ENCODE results near the gene APBA2.

Gene APBA2

DNA sequence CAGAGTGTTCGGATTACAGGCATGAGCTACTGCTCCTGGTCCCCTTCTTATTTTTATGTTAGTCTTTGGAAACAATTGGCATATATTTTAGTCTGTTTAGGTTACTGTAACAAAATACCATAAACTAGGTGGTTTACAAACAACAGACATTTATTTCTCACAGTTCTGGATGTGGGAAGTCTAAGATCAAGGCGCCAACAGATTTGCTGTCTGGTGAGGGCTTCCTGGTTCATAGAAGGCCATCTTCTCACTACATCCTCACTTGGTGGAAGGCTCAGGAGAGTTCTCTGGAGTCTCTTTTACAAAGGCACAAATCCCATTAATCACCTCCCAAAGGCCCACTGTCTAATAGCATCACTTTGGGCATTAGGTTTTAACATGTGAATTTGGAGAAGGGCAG is 101.0 kb downstream of the APBA2 start:
- no peak for DNase-seq

DNA sequence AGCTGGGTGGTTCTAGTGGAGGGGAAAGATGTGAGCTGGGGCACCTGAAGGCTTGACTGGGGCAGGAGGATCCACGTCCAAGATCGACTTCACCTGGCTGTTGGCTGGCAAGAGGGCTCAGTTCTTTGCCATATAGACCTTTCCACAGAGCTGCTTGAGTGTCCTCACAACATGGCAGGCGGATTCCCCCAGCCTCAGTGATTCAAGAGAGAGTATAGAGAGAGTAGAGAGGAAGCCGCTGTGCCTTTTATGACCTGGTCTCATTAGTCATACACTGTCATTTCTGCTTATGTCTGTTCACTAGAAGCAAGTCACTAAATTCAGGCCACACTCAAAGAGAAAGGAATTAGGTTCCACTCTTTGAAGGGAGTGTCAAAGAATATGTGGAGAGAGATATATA is 101.6 kb downstream of the APBA2 start:
- no peak for DNase-seq

DNA sequence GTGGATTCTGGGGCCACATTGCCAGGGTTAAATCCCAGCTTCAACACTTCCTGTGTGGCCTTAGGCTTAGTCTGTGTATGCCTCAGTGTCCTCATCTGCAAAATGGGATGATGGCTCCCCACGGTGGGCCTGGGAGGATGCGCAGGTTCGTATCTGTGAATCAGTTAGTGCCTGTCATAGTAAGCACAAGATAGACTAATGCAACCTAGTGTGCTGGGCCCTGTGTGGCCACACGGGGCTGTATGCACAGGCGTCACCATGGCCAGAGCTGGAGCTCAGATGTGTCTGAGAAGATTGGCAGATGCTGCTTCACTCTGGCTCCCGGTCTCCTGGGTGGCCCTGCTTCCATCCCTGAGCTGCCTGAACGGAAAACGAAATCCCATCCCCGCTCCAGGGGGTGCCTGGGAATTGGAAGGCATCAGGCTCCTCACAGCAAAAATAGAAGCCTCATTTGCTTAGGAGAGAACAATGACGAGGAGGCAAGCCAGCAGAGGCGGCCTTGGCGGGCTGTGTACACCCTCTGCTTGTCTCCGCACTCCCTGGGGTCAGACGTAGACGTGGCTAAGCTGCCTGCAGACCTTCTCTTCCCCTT is 103.6 kb downstream of the APBA2 start:
- DNase-seq = no peak

DNA sequence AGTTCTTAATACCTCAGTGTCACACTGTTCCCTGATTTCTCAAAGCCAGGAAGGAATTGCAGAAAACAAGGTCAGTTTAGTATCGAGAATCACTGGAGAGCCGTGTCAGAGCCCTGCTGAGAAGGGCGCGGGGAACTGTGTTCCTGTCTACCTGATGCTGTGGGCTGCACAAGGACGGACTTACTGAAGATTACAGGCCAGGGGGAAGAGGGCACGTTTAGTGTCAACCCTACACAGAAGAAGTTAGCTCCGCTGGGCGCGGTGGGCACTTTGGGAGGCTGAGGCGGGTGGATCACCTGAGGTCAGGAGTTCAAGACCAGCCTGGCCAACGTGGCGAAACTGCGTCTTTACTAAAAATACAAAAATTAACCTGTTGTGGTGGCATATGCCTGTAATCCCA is 104.1 kb downstream of the APBA2 start:
- no peak for DNase-seq

DNA sequence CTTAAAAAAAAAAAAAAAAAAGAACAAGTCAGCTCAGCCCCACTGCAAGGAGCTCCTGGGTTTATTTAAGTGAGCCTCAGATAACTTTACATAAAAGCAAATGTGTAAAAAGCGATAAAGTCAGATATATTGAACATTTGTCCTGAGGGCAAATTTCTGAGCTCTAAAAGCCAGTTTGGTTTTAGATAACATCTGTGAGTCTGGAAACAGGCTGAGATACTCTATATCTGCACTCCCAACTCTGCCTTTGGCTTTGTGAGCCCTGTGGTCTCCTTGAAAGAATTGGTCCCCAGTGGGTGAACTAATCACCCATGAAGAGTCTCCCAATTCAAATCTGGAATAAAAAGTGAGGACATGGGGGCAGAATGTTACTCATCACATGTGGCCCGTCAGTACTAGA is 104.6 kb downstream of the APBA2 start:
- DNase-seq = no peak

DNA sequence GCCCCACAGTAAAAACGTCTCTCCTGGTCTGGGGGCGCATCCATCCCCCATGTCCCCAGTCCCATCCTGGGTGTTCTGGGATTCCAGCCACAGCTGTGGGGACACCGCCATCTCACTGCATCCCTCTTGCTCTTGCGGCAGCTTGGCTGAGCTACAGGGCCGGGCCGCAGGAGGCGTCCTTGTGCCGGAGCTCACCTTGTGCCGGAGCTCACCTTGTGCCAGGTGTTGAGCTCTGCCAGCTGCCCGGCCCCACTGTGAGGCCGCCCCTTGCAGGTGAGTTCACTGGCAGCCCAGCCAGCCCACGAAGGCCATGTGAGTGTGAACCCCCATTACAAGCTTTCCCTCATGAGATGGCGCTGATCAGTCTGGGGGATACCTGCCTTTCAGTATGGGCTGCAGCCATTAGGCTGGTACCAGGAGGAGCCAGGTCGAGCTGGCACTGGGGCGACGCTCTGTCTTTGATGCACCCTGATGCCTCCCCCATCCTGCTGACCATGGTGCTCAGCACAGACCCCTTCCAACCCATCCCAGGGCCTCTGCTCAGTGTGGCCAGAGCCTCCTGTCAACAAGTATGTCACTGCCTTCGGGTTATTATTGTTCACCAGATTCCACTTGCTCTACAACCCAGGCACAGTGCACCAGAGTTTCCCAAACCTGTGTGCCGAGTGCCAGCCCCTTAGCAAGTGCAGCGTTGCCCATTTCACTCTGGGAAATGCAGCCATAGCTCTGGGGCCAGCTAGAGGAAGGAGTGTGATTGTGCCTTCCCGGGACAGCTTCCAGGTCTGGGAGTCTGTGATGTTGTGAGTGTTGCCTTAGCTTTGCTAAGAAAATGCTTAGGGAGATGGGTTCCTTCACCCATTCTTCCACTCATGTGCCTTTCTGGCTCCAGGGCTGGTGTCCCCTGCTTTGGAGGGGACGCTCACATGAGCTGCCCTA is 105.7 kb downstream of the APBA2 start:
- no peak for DNase-seq

DNA sequence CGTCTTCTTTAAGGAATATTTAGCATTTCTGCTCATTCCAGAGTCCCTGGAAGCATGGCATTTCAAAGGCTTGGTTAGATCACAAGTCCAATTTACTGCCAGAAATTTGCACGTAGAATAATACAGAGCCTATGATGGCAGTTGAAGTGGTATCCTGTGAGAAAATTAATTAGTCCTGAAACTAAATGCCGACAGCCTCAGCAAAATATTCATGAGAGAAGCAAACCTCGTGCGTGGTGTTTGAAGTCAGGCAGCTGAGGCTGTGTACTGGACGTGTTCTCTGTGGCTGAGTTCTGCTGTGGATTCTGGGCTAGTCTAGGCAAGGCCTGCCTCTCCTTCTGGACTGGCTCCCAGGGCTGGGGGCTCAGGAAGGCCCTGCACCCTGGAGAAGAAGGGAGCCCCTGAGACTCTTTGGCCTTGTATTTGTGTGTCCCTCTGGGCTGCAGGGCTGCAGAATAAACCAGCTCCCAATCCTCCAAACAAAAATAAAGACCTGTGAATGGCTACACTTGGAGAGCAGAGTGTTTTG is 106.6 kb downstream of the APBA2 start:
- no peak for DNase-seq

DNA sequence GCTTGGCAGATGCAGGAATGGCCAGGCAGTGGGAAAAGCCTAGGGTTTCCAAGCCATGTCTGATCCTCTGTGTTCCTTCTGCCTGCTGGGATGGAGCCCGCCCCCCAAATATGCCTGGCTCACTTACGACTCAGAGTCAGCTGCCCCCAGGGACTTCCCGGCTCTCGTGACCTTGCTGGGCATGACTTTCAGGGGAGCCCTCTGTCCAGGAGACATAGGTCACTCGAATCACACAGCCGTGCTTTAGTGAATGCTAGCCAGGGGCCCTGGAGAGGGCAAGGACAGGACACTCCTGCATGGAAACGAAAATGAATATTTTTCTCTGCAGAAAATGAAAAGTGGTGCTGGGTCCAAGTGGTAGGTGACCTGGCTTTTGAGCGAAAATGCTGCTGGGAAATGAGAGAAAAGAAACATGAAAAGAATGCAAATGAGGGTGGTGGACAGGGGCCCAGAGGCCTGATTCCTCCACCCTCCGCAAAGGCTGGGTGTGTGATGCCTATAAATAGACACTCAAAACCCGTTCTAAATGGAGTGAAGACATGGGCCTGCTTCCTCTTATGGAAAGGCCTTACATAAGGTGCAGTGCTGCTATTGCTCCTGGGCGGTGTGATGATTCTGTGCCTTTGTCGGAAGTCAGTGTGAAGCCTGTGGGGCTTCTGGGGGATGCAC is 107.4 kb downstream of the APBA2 start:
- DNase-seq = no peak

DNA sequence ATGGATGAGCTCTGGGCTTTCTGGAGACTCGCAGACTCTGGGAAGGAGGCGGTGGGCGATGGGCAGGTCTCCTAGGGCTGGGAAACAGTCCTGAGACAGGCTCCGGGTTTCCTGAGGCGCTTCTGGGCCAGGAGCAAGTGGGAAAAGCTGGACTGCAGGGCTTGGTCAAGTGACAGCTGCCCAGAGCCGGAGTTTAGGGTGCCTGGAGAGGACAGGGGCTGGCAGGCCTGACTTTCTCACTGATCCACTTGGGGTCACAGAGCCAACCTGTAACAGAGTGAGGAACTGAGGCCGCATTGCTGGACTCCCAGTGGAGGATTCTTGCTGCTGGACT is 107.9 kb downstream of the APBA2 start:
- DNase-seq = no peak

DNA sequence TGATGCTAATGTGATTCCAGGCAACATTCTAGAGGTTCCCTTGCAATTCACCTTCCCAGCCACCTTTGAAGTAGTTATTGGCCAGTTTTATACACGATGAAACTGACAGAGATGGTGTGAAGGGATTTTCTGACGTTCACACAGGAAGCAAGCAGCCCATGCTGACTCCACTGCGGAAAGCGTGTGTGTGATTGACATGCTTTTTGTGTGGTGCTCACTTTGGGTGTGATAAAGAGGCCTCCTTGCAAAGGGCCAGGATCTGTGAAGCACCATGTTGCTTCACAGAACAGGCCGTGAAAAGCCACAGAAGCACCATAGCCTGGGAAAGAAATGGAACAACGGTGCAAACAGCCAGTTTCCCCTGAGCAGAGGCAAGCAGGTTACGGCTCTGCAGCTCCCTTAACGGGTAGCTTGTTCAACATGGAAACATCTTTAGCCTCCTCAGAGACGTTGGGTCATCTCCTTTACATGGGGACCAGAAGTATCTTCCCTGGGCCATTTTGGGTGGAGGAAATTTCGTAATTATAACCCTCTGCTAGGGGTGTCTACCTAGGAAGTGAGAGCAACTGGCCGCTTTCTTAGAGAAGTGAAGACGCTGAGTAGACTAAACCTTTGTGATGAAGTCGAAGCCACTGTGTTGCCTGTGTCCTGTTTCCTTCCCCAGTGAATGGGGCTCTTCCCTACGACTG is 108.5 kb downstream of the APBA2 start:
- no peak for DNase-seq

DNA sequence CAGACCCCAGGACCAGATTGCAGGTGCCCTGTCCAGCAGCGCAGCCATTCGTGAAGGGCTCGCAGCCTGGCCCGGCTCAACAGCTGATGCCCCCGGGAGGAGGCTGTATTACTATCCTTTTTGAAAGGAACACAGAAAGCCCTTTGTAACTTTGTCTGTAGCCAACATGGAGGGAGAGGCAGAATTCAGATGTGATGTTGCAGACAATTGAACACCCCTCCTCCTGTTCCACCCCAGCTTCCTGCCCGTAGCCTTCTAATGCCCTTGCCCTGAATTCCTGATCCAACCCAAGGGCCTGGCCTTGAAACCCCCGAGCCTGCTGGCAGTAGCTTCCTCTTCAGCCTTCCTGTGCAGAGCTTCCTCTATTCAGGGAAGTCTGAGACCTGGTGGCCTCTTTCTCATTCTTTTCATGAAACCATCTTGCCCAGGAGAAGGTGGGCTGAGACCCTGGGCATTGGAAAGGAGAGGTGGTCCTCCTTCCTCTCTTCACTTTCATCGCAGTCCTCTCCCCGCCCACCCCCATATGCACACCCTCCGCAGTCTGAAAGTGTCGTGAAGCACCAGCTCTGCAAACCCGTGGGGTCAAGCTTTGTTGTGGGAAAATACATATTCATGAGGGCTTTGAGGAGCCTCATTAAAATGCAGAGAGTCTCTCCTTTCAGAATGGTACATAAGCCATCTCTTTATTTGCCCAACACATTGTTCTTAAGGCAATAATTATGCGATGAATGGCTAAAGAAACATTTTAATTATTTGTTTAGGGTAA is 109.2 kb downstream of the APBA2 start:
- DNase-seq = no peak

DNA sequence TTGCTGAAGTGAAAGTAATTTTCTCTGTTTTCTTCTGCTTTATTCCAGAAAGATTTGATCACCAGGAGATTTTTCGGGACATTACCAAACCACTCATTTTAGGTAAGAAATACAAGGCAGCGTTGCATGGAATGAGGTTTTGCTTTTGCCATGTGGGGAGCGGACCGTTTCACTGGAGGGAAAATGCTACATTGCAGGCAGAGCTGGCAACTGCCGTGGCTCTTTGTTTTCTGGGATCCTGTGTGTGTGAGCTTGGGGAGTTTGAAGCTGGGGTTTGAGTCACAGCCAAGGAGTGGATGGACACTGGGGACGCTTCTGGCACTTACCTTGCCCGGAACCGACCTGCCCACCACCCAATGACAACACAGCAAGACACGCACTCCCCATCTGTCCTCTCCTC is 109.9 kb downstream of the APBA2 start:
- DNase-seq = no peak

DNA sequence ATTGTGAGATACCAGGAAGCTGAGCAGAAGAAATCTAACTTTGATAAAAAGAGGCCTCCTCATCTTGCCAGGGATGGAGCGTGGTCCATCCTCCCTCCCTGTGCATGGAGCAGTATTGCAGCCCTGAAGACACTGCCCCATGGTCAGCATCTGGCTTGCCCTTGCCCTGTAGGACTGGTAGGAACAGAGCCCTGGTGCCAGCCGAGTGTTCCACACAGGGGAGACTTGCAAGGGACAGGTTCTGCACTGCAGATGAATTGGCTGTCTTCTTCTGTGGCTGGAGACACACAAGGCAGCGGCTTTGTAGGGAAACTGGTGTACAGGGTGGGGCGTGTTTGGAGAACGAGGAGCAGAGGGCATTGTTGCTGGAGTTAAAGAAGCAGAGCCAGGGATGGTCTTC is 110.5 kb downstream of the APBA2 start:
- DNase-seq = no peak

DNA sequence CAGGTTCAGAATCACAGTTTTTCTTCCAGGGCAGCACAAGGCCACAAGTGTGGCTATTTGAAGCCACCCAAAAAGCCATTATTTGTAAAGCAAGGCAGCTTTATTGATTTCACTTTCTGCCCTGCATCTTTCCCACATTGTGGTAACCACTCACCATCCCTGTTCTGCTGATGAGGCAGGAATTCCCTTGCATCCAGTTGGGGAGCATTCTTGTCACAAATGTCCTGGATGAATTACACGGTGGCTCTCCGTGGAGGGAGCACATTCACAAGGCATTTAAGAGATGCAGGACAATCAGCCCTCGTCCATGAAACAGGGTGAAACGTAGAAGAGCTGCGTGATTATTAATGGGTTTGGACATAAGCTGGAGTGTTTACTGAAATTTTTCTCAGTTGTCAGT is 111.2 kb downstream of the APBA2 start:
- no peak for DNase-seq

DNA sequence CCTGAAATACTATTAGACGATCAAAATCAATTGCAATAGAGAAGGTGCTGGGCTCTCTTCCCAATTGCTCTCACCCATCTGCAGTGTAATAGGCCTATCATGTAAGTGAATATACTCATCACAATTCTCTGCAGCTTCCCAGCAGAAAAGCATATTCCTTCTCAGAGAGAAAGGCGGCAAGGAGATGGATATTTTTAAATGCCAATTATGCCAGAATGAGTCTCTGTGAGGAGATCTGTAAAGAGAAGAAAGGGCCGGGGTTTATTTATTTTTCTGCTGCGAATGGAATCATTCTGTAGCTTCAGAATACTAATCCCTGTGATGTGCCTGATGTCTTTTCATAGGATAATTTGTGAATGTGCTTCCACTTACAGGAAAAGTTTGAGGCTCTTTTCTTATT is 112.0 kb downstream of the APBA2 start:
- DNase-seq = no peak

DNA sequence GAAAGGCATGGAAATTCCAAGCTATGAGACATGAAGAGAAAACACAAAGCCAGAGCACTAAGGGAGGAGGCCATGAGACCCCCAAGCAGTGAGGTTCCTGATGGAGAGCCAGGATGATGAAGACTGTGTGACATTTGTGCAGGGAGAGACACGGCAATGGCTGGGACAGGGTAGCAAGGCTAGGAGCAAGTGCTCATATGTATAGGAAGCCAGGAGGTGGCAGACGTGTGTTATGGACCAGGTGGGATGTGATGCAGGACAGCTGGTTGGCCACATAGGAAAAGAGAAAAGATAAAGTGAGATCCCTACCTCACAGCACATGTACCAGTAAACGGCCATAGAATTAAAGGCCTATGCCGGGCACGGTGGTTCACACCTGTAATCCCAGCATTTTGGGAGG is 112.7 kb downstream of the APBA2 start:
- no peak for DNase-seq

DNA sequence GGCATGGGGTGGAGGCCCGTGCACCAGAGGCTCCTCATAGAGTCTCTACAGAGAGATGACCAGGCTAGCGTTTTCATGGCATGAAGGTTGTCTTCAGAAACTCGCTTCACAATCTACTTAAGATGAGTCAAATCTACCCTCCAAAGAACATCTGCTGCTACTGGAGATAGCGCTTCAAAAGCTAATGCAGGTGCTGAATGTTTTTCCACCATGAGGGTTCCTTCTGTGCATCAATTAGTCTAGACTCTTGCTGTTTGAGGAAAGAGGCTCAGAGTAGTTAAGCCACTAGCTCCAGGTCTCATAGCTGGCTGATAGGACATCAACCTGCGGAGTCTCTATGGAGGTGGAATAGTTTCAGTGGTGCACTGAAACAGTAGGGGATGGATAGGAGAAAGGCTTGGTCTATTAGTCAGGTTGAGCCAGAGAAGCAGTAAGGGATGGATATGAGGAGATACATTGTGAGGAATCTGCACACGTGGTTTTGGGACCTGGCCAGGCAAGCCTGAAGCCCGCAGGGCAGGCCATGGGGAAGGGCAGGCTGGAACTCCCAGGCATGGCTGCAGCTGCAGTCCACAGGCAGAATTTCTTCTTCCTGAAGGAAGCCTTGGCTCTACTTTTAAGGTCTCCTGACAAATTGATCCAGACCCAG is 117.5 kb downstream of the APBA2 start:
- DNase-seq = no peak

DNA sequence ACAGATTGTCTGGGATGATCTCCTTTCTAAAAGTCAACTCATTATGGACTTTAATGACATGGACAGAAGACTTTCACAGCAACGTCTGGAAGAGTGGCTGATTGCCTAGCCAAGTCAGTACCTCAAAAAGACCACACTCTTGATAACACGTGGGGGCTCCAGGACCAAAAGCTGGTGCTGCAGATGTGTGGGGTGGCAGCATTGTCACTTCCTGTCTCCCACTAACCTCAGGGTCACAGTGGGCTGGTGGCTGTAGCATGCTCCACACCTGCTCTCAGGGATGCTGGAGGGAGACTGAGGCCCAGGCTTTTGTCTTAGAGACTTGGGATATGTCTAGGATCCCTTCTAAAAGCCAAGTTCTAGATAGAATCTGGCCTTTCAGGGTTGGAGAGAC is 118.1 kb downstream of the APBA2 start:
- no peak for DNase-seq

DNA sequence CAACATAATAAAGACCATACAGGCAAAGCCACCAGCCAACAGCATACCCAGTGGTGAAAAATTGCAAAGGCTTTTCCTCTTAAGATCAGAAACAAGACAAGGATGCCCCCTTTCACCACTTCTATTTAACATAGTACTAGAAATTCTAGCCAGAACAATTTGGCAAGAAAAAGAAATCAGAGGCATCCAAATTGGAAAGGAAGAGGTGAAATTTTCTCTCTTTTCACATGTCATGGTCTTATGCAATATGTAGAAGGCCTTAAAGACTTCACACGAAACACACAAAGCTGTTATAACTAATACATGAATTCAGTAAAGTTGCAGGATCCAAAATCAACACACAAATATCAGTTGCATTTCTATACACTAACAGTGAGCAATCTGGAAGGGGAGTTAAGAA is 120.2 kb downstream of the APBA2 start:
- DNase-seq = no peak

DNA sequence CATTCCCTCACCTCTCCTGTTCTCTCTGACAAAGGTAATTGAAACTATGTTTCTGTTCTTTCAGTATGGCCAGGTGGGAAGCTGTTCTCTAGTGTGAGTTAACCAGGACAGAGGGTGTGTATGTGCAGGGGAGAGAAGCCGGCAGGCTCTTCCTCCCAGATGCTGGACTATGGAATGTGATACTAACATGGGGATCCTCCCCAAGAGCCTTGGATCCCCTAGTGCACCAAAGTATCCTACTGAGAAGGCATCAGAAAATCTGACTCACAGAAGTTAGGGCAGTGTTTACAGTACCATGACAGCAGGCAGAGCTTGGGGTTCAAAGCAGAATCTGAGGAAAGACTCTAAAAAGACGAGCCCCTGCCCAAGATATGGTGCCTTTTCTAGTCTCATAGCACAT is 123.1 kb downstream of the APBA2 start:
- DNase-seq = peak; percentile 10

DNA sequence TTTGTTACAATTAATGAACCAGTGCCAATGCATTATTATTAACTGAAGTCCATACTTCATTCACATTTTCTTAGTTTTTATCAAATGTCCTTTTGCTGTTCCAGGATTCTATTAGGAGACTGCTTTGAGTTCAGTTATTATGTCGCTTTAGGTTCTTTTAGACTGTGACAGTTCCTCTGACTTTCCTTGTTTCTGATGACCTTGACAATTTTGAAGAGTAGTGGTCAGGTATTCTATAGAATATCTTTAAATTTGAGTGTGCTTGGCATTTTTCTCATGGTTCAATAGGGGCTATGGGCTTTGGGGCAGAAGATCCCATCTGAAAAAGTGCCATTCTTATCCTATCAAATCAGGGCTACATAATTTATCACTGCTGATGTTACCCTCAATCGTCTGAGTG is 126.3 kb downstream of the APBA2 start:
- no peak for DNase-seq

DNA sequence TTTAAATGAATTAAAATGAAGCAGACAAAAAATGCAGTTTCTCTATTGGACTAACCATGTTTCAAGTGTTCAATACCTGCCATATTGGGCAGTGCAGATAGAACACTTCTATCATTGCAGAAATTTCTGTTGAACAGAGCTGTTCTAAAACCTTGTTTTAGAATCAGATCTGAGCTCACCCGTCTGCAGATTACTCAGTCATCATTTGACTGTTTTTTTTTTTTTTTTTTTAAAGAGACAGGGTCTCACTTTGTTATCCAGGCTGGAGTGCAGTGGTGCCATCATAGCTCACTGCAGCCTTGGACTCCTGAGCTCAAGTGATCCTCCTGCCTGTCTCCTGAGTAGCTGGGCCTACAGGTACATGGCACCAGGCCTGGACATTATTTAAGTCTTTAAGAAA is 128.7 kb downstream of the APBA2 start:
- no peak for DNase-seq

All from NCI-H226 (cell line).